Suprapubic skin (tissue), 4 donors: Measurements from ENCODE around the gene SCYGR3. TPM values are rescaled to one million over a fixed set of nuclear protein-coding genes. Genes with fewer than 3 reads are reported as not detected.

Experiments
- DNase-seq, 2 donors: peaks; one replicate each; pipeline ENCODE4 v3.0.0-alpha.2; 2019; ENCODE audit warnings: low spot score in 2 of 2
- H3K27ac ChIP-seq: fragments of 200-600 bp; sonication (generic); one replicate; pipeline ENCODE4 v1.5.1; 2019
- H3K27me3 ChIP-seq: fragments of 200-600 bp; sonication (generic); one replicate; pipeline ENCODE4 v1.5.1; 2019
- H3K36me3 ChIP-seq: fragments of 200-600 bp; sonication (generic); one replicate; pipeline ENCODE4 v1.5.1; 2019
- H3K4me1 ChIP-seq: fragments of 200-600 bp; sonication (generic); one replicate; pipeline ENCODE4 v1.5.1; 2019
- H3K4me3 ChIP-seq: fragments of 200-600 bp; sonication (generic); one replicate; pipeline ENCODE4 v1.5.1; 2019; ENCODE audit warnings: mild to moderate bottlenecking
- H3K9me3 ChIP-seq: fragments of 200-600 bp; sonication (generic); one replicate; pipeline ENCODE4 v1.5.1; 2019
- EP300 ChIP-seq: sonication (generic); formaldehyde crosslinking; IDR thresholded peaks from one replicate; pipeline ENCODE4 v1.6.1; 2017; ENCODE audit warnings: antibody characterized with exemption
- POLR2A ChIP-seq, 2 donors: fragments of 450-650 bp; IDR thresholded peaks; one replicate each; pipeline ENCODE4 v1.6.1; 2017; ENCODE audit warnings: antibody characterized with exemption in 2 of 2, mild to moderate bottlenecking in 2 of 2, moderate library complexity in 2 of 2
- POLR2AphosphoS5 ChIP-seq, 3 donors: sonication (generic); formaldehyde crosslinking; IDR thresholded peaks; one replicate each; pipeline ENCODE4 v1.6.1; 2017; ENCODE audit warnings: antibody characterized with exemption in 3 of 3
- WGBS: methylation state at CpG from one replicate; pipeline ENCODE4 v1.1.5; 2018; 5-methylcytosine and 5-hydroxymethylcytosine counted together
- total RNA-seq, 4 donors: library from RNA; depleted of rRNA; stranded (reverse); fragments of >200 nt; gene quantifications; one replicate each; pipeline ENCODE4 v1.1.0, GENCODE V29; 2016
- TF ChIP-seq, protein P1 (sequence below), 2 donors: fragments of 200-600 bp in 1 of 2; fragments of 450-650 bp in 1 of 2; sonication (generic) in 1 of 2; IDR thresholded peaks; one replicate each; pipeline ENCODE4 v1.5.1; 2016 to 2019; ENCODE audit warnings: antibody characterized with exemption in 2 of 2, mild to moderate bottlenecking in 1 of 2, moderate library complexity in 1 of 2

SCYGR3 gene
- total RNA-seq, 4 donors from 2014 or later: not detected

GRCh38 chr2:227654426-227654825 lies 39.8 kb upstream of the SCYGR3 start:
- Histone ChIP-seq H3K4me1 (no peaks in the 10 kb centered on the region), H3K36me3 (no peaks in the 10 kb centered on the region), H3K27me3 (no peaks in the 10 kb centered on the region), H3K4me3 (no peak overlapping the region), H3K27ac (no peak overlapping the region), H3K9me3 (no peaks in the 10 kb centered on the region)
- TF ChIP-seq POLR2AphosphoS5 (IDR thresholded peaks at IDR 0.05) (no peak), EP300 (no peak), POLR2A (IDR thresholded peaks at IDR 0.05) (no peak)
- TF ChIP-seq, protein P1, sequence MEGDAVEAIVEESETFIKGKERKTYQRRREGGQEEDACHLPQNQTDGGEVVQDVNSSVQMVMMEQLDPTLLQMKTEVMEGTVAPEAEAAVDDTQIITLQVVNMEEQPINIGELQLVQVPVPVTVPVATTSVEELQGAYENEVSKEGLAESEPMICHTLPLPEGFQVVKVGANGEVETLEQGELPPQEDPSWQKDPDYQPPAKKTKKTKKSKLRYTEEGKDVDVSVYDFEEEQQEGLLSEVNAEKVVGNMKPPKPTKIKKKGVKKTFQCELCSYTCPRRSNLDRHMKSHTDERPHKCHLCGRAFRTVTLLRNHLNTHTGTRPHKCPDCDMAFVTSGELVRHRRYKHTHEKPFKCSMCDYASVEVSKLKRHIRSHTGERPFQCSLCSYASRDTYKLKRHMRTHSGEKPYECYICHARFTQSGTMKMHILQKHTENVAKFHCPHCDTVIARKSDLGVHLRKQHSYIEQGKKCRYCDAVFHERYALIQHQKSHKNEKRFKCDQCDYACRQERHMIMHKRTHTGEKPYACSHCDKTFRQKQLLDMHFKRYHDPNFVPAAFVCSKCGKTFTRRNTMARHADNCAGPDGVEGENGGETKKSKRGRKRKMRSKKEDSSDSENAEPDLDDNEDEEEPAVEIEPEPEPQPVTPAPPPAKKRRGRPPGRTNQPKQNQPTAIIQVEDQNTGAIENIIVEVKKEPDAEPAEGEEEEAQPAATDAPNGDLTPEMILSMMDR (IDR thresholded peaks at IDR 0.05): no peak
- no peak for DNase-seq
- WGBS: 64% methylated on average over 1 of the region's 1 CpG

DNA sequence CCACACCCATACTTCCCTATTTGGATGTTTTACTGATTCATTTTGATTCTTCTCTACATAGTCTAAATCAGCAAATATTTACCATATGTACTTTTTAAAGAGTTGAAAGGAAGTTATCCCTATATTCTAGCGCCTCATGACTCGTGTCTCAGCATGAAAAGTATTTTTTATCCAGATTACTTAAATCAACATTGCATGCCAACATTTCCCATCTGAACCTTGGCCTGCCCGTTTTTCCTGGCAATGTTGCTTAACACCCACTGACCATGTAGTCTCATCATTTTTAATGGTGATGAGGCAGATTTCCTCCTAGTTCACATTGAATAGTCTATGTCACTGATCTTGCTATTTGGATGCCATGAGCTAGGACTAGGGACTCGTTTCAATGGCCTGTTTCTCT lies 38.8 kb upstream of the SCYGR3 start:
- no peak overlapping the region for H3K27ac ChIP-seq
- 24% methylated on average over 4 of the region's 4 CpGs for WGBS
- TF ChIP-seq POLR2A (IDR thresholded peaks at IDR 0.05) (no peak), POLR2AphosphoS5 (IDR thresholded peaks at IDR 0.05) (no peak), EP300 (no peak)
- TF ChIP-seq, protein P1 (IDR thresholded peaks at IDR 0.05): no peak

GRCh38 chr2:227643990-227644551 lies 29.4 kb upstream of the SCYGR3 start:
- DNase-seq: no peak
- 79% methylated on average over 5 of the region's 5 CpGs for WGBS
- H3K4me1 ChIP-seq: no peaks in the 10 kb centered on the region

More for the DNA sequence above, 38.8 kb upstream of the SCYGR3 start:
- Histone ChIP-seq H3K4me1 (no peaks in the 10 kb centered on the region), H3K4me3 (no peak overlapping the region), H3K27me3 (no peaks in the 10 kb centered on the region), H3K9me3 (no peaks in the 10 kb centered on the region), H3K36me3 (no peaks in the 10 kb centered on the region)
- DNase-seq: no peak

GRCh38 chr2:227642656-227643055 lies 28.0 kb upstream of the SCYGR3 start:
- H3K27me3 ChIP-seq: no peaks in the 10 kb centered on the region
- 30% methylated on average over 2 of the region's 2 CpGs for WGBS
- no peaks in the 10 kb centered on the region for H3K9me3 ChIP-seq
- DNase-seq: no peak
- no peaks in the 10 kb centered on the region for H3K36me3 ChIP-seq
- no peaks in the 10 kb centered on the region for H3K4me1 ChIP-seq
- TF ChIP-seq POLR2AphosphoS5 (IDR thresholded peaks at IDR 0.05) (no peak), EP300 (no peak), POLR2A (IDR thresholded peaks at IDR 0.05) (no peak)
- TF ChIP-seq, protein P1 (IDR thresholded peaks at IDR 0.05): no peak
- H3K27ac ChIP-seq: no peak overlapping the region
- H3K4me3 ChIP-seq: no peak overlapping the region

More at GRCh38 chr2:227643990-227644551, 29.4 kb upstream of the SCYGR3 start:
- no peak overlapping the region for H3K4me3 ChIP-seq
- H3K36me3 ChIP-seq: no peaks in the 10 kb centered on the region
- H3K9me3 ChIP-seq: no peaks in the 10 kb centered on the region
- no peak for TF ChIP-seq EP300
- TF ChIP-seq POLR2A (IDR thresholded peaks at IDR 0.05): no peak
- no peak for TF ChIP-seq POLR2AphosphoS5 (IDR thresholded peaks at IDR 0.05)
- TF ChIP-seq, protein P1 (IDR thresholded peaks at IDR 0.05): no peak
- no peaks in the 10 kb centered on the region for H3K27me3 ChIP-seq
- no peak overlapping the region for H3K27ac ChIP-seq

DNA sequence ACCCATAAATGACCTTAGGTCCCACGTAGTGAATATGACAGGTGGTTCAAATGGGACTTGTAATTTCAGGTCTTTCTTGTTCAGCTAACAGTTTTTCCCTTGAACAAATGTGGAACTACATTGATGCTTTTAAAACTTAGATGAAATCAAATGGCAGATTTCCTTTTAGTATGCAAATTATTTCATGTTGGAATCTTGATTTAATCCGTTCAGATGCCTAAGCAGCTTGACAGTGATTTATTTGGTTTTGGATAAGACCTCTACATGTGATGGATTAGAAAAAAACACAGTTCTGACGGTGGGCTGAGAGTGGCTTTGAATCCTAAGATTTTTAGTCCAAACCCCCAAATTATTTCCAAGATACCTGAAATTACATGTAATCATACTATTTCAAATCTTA lies 19.6 kb upstream of the SCYGR3 start:
- no peak overlapping the region for H3K4me3 ChIP-seq
- no peaks in the 10 kb centered on the region for H3K9me3 ChIP-seq

More for the DNA sequence above, 19.6 kb upstream of the SCYGR3 start:
- H3K36me3 ChIP-seq: no peaks in the 10 kb centered on the region
- no peak for DNase-seq
- TF ChIP-seq POLR2A (IDR thresholded peaks at IDR 0.05): no peak
- no peak for TF ChIP-seq POLR2AphosphoS5 (IDR thresholded peaks at IDR 0.05)
- TF ChIP-seq, protein P1 (IDR thresholded peaks at IDR 0.05): no peak
- TF ChIP-seq EP300: no peak
- H3K4me1 ChIP-seq: no peaks in the 10 kb centered on the region
- H3K27ac ChIP-seq: no peak overlapping the region
- peaks cover 4% of the 10 kb centered on the region for H3K27me3 ChIP-seq
- 56% methylated on average over 3 of the region's 3 CpGs for WGBS
